Endometrium (tissue), 2 donors: ENCODE results near the gene ADCYAP1R1.

ENCODE experiments used
- FAIRE-seq: peaks from 2 replicates; lab custom pipeline; 2012; peaks lifted over from hg19 to GRCh38; lab: Jason Lieb, UNC
- donor health status: control.
- donor health status: control.

ADCYAP1R1 gene

DNA sequence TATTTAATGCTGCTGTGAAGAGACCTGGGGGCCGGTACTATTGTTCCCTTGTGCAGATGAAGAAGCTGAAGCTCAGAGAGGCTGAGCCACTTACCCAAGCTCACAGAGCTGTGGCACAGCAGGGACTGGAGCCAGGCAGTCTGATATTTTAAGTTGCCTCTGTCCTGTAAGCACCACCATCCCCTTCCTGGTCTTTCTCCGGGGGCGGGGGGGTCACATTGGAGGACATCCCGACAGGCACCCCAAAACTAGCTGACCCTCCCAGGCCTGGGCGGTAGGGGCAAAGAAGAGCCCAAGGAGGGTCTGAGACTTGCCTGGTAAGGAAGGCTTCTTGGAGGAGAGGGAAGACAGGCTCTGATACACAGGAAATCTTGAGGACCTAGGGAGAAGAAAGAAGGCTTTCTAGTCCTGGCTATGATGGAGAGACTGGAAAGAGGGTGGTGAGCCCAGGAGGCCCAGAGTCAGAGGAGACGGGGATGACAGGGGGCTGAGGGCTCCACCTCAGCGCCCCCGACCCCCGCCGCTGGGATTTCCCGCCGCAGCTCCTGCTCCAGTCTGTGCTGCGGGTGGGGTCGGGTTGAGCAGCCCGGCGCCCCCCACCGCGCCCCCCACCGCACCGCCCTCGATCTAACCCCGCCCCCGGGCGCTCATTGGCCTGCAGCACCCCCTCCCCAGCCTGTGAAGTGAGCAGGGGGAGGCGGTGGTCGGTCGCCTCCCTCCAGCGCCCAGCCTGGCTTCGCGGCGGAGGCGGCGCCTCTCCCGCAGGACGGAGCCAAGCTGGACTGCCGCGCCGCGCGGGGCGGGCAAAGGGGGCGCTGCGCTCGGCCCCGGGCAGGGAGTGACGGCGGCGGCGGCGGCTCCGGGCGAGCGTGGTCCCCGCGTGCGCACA, at the start of gene ADCYAP1R1:
TSS of gene ADCYAP1R1 (plus strand) at position 711 of the 889 bp plus-strand sequence. CDS start 10,957 bp downstream, outside the sequence.
- FAIRE-seq: no peak

DNA sequence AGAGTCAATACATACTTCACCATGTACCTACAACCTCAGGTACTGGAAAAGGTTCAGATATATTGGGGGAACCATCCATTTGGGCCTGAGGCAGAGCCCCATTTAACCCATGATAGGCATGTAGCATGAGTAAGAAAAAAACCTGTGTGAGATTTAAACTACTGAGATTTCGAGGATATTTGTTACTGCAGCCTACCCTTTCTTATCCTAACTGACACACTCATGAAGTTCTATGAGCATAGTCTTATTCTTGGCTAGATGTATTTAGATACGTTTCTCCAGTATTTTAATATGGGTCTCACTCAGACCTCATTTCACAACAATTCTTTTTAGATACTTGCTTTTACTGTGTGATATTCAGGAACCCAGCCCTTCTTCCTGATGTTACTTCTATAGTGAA, 49.0 kb upstream of the ADCYAP1R1 start:
- no peak for FAIRE-seq

DNA sequence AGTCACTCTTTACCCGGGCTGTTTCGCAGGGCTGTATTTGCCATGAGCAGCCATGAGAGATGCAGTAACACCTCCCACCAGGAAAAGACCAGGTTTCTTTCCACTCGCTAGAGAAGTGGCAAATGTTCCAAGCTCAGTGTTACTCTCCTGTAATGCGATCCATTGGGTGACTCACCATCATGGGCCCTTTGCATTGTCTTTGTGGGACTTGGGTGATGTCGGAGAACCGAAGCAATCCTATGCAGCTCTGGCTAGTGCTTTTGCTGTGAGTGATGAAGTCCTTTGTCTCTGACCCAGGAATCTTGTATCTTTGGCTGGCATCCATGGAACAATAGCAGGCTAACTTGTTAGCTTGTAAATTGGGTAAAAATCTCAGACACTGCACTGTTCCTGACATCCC, 48.4 kb upstream of the ADCYAP1R1 start:
- no peak for FAIRE-seq

DNA sequence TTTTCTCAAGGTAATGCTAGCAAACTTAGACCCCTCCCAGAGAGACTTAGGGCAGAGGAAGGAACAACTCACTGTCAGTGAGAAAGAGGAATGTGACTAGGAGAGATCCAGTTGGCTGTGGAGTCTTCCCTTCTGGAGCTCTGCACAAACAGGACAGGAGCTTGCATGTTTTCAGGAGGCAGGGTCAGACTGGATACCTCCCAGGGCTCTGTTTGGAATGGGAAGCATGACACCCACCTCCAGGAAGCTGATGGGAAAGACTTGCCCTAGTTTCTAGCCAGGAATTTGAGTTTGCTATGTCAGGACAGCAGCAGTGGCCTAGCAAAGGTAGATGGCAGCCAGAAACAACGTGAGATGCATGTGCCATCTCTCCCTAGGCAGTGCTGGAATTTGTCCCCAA, 47.7 kb upstream of the ADCYAP1R1 start:
- no peak for FAIRE-seq

DNA sequence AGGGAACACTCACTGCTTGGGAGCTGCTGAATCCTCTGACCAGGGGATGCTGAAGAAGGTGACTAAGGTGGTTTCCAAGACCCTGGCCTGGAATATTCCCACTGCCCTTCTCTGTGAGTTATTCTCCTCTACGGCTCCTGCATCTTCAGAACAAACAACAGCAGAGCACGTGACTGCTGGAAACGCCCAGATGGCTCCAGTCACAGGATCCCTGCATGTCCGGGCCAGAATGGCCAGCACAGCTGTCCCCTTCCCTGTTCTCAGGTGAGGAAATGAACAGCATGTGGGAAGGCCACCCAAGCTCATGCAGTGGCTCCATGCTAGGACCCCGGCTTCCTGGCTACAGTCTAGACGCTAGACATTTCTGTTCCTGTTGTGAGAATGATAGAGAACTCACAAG, 45.3 kb upstream of the ADCYAP1R1 start:
- FAIRE-seq: no peak

DNA sequence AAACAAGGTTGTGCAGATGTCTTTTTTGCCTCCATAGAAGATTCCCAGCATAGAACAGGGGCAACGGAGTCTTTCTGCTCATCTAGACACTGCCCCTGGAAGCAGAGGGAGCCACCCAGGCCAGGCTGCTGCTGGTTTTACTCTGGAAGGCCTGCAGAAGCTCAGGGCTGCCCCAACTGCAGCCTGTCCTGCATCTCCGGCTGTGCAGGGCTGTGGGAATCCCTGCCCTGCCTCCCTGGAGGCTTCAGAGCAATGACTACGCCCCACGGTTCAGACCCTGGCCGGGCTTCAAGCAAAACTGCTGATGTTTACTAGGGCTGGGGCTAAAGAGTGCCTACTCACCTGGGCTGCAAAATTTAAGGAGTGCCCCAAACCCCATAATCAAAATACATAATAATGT, 44.5 kb upstream of the ADCYAP1R1 start:
- no peak for FAIRE-seq

DNA sequence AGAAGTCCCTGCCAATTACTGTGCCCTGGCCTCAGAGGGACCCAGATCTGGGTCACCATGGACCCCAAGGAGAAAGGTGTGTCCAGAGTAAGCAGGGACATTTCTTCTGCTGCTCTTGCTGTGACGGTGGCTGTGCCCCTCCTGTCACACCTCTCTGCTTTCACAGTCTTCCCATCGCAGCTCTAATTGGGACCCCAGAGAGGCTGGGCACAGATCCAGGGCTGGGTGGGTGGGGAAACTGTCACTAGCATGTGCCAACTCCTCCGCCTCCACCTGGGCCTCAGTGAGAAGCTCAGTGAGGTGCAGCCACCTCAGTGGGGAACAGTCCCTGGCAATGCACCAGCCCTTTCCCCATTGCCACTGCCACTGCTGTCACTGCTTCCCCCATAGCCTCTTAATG, 37.3 kb upstream of the ADCYAP1R1 start:
- FAIRE-seq: no peak

DNA sequence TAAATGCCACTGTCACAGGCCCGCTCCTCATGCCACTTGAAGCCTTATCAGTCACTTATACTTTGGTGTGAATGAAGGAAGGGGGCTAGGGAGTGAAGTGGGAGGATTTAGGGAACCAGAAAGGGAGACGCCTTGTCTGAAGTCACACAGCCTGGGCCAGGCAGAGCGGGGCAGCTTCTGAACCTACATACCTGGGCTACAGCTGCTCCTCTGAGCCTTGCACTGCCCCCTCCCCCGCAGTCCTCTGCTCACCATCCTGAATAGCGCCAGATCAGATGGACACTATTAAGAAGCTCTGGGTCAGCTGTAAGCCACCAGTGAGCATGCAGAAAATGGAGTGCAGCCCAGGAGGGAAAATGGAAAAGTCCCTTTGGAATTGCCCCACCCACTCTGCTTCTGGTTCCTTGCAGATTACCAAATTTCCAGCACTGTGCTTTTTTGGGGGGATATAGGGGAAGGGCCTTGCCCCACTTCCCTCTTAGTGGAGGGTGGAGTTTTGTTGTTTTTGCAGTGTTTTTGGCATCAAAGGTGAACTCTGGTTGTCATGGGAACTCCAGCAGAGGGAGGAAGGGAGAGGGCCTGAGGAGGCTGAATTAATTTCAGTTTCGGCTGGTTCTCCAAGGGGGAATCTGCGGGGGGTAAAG, 35.0 kb upstream of the ADCYAP1R1 start:
- FAIRE-seq: no peak

DNA sequence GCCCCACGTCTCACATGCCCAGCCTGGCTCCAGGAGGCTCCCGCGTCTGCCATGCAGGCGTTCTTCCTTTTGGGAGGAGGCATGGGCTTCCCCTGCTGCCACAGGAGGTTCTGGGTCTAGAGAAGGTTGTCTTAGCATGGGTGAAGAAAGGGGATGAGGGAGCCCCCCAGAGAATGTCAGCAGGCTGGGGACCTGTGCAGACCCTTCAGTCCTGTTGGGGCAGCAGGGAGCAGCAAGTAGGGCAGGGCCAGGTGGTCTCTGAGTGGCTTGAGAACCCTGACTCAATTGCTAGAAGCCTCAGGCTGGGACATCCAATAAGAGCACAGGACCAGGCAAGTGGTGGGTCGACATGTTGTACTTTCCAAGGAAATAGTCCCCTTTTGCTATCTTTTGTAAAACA, 34.4 kb upstream of the ADCYAP1R1 start:
- FAIRE-seq: no peak

DNA sequence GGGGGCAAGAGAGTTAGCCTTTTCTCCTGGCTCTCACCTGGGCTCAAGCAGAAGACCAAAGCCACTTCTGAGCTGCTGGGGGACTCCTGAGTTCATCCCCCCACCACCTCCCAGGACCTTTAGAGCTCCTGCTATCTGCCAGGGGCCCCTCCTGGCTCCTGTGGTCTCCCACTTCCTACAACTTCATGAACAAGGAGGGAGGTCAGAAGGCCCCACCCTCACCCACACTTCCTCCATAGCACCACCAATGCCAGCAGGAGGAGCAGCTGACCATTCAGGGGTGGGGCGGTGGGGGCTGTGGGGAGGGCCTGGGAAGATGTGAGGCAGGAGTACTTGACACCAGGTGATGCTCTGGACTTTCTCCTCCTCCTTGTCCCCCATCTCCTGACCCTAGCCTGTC, 32.6 kb upstream of the ADCYAP1R1 start:
- no peak for FAIRE-seq

DNA sequence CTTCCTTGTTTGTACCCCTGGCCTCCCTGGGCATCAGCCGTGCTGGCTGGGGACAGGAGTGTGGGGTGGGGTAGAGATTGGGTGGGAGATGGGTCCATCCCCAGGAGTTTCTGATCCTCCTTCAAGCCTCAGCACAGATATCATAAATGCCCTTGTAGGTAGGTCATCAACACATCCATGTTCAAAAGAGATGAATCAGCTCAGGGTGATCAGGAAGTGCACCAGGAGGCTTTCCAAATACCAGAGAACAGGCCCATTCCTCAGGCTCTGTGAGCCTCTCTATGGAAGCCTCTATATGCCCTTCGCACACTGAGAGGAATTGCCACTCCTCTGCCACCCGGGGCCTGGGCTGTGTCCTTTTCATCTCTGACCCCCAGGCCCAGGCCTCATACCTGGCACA, 31.9 kb upstream of the ADCYAP1R1 start:
- no peak for FAIRE-seq

DNA sequence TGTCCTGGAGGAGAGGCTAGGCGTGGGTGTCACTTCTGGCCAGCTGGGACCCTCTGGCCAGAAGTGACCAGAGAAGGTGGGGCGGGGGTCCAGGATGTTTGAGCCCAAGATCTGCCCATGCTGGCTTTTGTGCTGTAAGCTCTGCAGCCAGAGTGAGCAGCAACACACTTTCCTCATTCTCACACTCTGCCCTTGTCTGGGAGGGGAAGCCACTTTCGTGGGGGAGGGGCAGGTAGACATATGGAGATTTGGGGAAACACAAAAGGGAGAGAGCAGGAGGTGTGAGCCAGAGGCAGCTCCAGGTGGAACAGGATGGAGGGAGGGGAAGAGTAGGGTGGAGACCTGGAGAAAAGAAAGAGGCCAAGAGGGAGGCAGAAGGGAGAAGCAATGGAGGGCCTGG, 31.5 kb upstream of the ADCYAP1R1 start:
- no peak for FAIRE-seq

DNA sequence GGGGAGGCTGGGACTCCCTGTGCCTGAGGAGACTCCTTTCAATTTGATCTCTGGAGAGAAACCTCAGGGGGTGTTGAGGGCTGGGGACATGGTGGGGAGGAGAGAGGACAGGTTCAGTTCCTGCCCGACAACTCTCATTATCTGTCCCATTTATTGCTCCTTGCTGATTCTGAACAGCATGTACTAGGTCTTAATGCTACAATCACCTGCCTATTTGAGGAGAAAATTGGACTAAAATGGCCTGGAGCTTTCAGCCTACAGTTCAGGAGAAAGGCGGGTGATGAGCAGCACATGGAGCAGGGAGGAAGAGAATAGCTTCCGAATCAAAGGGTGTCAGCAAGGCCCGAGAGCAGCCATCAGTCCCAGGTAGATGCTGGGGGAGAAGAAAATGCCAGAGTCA, 30.0 kb upstream of the ADCYAP1R1 start:
- FAIRE-seq: no peak

DNA sequence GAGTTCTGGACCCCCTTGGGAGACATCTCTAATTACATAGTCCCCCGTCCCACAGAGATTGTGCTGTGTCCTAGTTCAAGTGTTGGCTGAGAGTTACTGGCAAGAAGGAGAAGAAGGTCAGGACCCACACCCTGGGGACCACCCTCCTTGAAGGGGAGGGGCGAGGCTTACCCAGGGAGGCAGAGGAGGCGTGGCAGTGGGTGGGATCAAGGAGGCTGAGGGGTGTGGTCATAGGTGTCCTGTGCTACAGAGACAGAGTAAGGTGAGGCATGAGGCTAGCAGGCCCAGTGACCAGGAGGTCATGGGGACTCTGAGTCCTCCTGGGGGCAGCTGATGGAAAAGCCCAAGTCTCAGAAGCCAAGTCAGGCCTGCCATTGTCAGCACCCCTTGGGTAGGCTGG, 29.4 kb upstream of the ADCYAP1R1 start:
- FAIRE-seq: no peak

DNA sequence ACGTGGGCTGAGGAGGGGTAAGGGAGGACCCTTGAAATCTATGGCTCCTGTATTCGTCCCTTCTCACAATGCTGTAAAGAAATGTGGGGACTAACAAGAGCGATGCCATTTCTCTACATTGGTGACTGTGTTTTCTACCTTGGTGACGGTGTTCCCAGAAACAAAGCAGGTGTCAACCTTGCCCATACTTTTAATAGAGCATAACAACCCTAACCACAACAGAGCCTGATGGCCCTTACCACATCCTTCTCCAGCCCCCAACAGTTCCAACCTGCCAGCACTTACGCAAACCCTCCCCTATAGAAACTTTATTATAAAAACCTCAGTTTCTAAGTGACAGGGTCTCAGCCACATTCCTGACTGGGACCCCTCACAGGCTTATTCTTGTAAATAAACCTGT, 28.2 kb upstream of the ADCYAP1R1 start:
- no peak for FAIRE-seq

DNA sequence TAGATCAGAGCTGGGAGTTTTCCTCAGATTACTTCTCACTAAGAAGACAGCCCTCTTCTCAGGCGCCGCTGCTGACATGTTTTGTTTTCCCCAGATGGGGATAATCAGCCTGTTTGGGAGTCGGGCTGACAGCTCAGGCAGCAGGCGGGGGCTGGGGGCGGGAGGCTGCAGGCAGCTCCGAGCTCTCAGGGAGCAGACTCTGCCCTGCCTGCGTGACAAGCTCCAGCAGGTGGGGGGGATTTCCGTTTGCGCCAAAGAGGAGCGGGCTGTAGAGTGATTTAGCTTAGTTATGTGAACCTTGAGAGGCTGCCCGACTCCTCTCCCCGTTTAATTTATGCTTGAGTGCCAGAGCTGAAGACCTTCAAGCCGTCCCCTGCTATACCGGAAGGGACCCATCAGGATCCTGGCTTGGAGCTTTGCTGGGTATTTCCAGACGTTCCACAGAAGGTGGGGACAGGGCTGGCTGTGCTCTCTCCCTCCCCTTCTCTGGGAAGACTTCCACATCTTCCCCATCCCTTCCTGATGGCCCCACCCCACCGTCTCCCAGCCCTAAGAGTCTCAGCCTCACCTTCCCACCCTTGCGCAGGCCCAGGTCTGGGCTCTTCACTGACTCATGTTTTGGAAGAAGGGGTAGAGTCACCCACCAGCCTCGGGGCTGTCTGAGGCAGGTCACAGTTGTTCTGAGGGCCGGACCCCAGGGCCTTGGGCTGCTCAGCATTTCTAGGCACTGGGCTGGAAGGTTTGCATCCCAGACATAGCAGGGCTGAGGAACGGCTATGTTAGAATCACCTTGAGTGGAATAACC, 24.7 kb upstream of the ADCYAP1R1 start:
- no peak for FAIRE-seq

DNA sequence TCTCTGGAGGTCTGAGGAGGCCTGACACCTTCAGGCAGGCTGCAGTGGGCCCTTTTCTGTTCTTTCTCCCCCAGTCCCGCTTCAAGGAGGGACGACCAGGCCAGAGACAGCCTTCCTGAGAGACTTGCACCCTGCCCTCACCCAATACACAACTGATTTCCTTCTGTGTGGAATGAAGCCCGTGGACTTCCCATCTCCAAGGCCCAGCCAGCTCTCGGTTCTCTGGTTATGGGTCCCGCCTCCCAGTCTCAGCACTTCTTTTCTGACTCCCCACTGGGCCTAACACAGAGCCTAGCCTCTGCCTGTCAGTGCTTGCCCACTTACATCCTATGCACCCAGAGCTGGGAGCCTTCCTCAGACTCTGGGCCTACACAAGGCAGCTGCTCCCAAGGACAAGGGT, 24.1 kb upstream of the ADCYAP1R1 start:
- FAIRE-seq: no peak

DNA sequence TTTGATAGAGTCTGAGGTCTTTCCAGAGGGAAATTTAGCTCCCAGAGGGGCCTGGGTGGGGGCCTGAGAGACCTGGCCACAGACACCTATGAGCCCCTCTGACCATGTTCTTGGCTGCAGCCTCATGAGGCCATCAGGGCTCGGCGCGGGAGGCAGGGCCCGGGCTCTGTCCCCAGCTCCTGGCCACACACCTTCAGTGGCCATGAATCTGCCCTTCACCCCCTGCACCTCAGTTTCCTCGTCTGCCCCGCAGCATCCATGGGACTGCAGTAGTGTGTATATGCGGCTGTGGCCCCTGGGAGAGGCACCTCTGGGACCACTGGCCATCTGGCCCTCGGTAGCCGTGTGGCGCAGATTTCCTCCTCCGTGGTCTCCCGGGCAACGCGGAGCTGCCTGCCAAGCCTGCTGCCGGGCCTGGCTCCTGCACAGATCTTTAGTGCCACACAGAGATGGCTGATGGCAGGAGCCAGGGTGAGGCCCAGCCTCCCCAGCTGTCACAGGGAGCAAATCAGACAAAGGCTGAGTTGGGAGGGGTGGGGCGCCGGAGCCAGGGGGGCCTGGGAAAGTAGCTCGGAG, 23.6 kb upstream of the ADCYAP1R1 start:
- no peak for FAIRE-seq

DNA sequence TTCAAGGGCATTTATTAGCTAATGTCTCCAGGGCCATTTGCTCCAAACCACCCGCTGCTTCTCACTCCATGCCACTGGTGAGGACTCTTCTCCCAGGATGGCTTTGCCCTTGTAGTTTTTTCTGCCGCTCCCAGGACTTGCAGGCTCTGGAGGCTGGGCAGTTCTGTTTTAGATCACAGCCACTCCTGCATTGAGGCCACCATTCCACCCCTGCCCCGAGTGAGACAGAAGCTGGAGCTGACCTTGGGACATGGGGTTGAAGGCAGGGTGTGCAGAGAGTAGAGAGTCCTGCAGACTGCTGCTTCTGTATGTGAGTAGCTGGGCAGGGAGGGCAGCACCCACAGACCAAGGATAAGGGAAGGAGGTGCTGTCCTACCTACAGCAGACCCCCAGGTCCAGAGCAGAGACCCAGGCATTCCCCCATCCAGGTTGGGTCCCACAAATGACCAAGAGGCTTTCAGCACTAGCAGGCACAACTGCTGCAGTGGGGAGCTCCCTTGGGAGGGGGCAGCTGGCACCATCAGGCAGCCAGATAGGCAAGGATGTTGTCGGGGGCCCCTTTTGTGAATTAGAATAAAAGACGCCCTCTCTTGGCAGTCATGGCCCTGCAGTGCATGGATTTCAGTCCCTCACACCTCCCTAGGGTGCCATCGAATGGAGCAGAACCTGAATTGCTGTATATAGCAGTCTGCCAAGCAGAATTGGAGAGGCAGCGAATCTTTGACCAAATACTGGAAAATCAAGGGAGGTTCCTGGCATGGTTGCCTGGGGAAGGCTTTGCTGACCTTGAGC, 22.7 kb upstream of the ADCYAP1R1 start:
- no peak for FAIRE-seq

DNA sequence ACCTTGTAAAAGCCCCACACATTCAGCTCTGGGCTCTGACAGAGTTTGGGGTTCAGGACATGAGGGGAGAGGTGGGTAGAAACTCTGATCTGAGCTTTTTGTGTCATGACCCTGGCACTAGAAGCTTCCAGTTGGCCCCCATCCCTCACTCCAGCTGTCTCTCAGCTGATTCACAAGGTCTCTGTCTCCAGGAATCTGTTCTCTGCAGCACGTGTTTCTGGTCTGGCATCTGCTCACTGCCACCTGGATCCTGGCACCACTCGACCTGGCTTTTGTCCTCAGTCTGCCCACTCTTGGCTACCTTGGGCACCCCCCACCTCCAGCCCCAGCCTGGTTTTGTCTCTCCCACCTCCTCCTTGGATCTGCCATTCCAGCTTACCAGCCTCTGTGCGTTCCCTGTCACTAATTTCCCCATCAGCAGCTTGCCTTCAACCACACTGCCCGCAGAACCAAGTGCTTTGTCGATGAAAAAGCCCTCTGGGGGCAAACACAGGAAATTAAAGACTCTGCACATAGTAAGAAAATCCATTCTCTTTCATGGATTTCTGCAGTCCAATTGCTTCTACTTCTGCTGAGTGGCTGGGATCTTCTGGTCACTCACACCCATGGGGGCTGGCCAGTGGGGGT, 18.3 kb upstream of the ADCYAP1R1 start:
- FAIRE-seq: no peak

DNA sequence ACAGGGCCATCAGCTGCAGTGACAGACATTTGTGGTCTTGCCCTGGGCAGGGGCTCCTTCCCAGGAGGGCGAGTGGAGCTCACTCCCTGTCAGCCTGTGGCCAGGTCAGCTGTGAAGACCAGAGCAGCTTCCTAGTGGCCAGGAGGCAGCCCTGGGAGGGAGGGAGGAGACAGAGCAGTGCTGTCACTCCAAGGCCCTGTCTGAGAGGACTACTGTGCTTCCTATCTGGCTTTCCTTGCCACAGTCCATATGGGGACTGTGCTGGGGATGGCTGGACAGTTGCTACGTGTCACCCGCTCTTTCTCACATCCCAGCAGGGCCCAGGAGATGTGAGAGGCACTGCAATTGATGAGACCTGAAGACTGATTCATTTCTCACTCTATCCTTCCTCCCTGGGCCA, 15.2 kb upstream of the ADCYAP1R1 start:
- no peak for FAIRE-seq
